Gastrocnemius medialis (tissue), 4 donors: ENCODE results near the gene ITGB5. TPM values are rescaled to one million over a fixed set of nuclear protein-coding genes. Genes with fewer than 3 reads are reported as not detected.

Experiments used
- ATAC-seq, 2 donors: fragments of 150-250 bp; one replicate each; pipeline ENCODE4 v1.9.1; 2016
- DNase-seq, 2 donors: peaks; one replicate each; pipeline ENCODE4 v3.0.0-alpha.2; 2019
- H3K27ac ChIP-seq, 4 donors: fragments of 200-600 bp; sonication (generic); 1 replicate in 1 of 4; 2 replicates in 3 of 4; pipeline ENCODE4 v1.5.1; 2016 to 2018; ENCODE audit warnings: mild to moderate bottlenecking in 2 of 4, moderate library complexity in 1 of 4
- H3K27me3 ChIP-seq, 3 donors: fragments of 200-600 bp; sonication (generic) in 2 of 3; 1 replicate in 1 of 3; 2 replicates in 2 of 3; pipeline versions ENCODE4 v1.5.1 to v1.6.0; 2016 to 2019; ENCODE audit warnings: mild to moderate bottlenecking in 1 of 3, moderate library complexity in 1 of 3
- H3K36me3 ChIP-seq, 2 donors: fragments of 200-600 bp; sonication (generic) in 1 of 2; one replicate each; pipeline ENCODE4 v1.5.1; 2017 to 2018
- H3K4me1 ChIP-seq, 2 donors: fragments of 200-600 bp; sonication (generic) in 1 of 2; one replicate each; pipeline ENCODE4 v1.5.1; 2016 to 2017; ENCODE audit warnings: mild to moderate bottlenecking in 2 of 2
- H3K4me3 ChIP-seq, 4 donors: fragments of 200-600 bp; sonication (generic) in 3 of 4; 1 replicate in 1 of 4; 2 replicates in 3 of 4; pipeline ENCODE4 v1.5.1; 2016 to 2019; ENCODE audit warnings: mild to moderate bottlenecking in 2 of 4
- H3K9me3 ChIP-seq, 3 donors: fragments of 200-600 bp; sonication (generic) in 2 of 3; 1 replicate in 1 of 3; 2 replicates in 2 of 3; pipeline ENCODE4 v1.5.1; 2016 to 2019
- POLR2A ChIP-seq, 2 donors: fragments of 450-650 bp; IDR thresholded peaks; one replicate each; pipeline ENCODE4 v1.6.1; 2017; ENCODE audit warnings: antibody characterized with exemption in 2 of 2, mild to moderate bottlenecking in 2 of 2, moderate library complexity in 2 of 2
- in situ Hi-C, 4 donors: fragments of 200-750 bp; cut with MboI; loops; one replicate each; pipeline versions ENCODE4 v1.15.0 to v1.8.0; 2017; ENCODE audit warnings: low sequenced_read_pairs in 4 of 4
- intact Hi-C: fragments of 100-400 bp; cut with DNase I; formaldehyde crosslinking; loops from one replicate; pipeline ENCODE4 v1.15.1; 2023; ENCODE audit warnings: low total_unique reads
- total RNA-seq, 4 donors: library from RNA; depleted of rRNA; stranded (reverse); fragments of >200 nt; gene quantifications; one replicate each; pipeline versions ENCODE4 v1.1.0 to v1.2.3, GENCODE V29; 2016
- TF ChIP-seq, protein P1 (sequence below), 5 experiments: fragments of 450-650 bp in 3 of 5; fragments of 200-600 bp in 2 of 5; sonication (generic) in 2 of 5; IDR thresholded peaks in 4 of 5; conservative IDR thresholded peaks in 1 of 5; 1 replicate in 4 of 5; 2 replicates in 1 of 5; pipeline ENCODE4 v1.5.1; 2016 to 2019; ENCODE audit warnings: antibody characterized with exemption in 5 of 5, mild to moderate bottlenecking in 3 of 5, moderate library complexity in 3 of 5

Gene ITGB5
- total RNA-seq, 4 donors from 2014 or later = 35.2 to 101 (median 71.3) TPM

DNA sequence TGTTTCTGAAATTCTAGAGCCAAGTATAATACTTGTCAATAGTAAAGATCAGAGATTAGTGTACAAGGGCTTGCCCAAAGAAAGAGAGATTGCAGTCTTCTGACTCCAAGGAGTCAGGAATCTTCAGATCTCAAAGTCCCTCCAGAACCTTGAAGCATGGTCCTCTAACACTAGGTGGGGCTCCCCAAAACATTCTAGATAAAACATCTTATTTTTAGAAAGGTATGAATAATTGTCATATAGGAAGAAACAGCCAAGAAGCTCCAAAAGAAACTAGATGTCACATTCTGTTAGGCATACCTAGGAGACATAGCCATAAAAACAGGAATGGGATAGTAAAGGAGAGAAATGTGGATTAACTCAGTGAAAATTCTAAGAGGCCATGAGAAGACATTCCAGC is 36.7 kb upstream of the ITGB5 start:
- intact Hi-C loops (no loop called here), in situ Hi-C loops (loop anchor here in 2 of 4 donors (10.0 to 25.0 kb wide), 3 partner anchors 241 to 511 kb away; no protein-coding TSS in a partner anchor)
- DNase-seq (no peak), ATAC-seq (no peak)
- Histone ChIP-seq H3K4me1 (no peaks in the 10 kb centered on the region), H3K27ac (no peak overlapping the region), H3K9me3 (no peaks in the 10 kb centered on the region), H3K4me3 (no peak overlapping the region), H3K36me3 (no peaks in the 10 kb centered on the region), H3K27me3 (no peaks in the 10 kb centered on the region)
- TF ChIP-seq, protein P1, sequence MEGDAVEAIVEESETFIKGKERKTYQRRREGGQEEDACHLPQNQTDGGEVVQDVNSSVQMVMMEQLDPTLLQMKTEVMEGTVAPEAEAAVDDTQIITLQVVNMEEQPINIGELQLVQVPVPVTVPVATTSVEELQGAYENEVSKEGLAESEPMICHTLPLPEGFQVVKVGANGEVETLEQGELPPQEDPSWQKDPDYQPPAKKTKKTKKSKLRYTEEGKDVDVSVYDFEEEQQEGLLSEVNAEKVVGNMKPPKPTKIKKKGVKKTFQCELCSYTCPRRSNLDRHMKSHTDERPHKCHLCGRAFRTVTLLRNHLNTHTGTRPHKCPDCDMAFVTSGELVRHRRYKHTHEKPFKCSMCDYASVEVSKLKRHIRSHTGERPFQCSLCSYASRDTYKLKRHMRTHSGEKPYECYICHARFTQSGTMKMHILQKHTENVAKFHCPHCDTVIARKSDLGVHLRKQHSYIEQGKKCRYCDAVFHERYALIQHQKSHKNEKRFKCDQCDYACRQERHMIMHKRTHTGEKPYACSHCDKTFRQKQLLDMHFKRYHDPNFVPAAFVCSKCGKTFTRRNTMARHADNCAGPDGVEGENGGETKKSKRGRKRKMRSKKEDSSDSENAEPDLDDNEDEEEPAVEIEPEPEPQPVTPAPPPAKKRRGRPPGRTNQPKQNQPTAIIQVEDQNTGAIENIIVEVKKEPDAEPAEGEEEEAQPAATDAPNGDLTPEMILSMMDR (IDR thresholded peaks at IDR 0.05 in 4 of 5, conservative IDR thresholded peaks at IDR 0.05 in 1 of 5) = no peak
- TF ChIP-seq POLR2A (IDR thresholded peaks at IDR 0.05) = no peak

DNA sequence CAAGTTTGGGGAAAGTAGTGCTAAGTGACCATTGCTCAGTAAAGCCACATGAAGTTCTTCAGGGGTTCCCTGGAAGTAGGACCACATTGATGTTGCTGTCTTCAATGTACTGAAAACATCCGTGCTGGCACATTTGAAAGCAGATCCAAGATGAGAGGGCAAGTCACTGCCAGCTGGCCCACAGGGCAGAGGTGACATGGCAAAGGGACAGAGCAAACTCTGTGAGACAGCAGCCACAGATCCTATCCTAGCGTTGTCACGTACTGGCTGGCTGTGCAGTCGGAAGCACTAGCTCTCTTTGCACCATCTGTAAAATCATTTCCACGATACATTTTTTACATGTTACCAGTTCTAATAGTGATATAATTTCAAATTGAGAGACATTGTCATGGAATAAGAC is 33.6 kb upstream of the ITGB5 start:
- Histone ChIP-seq H3K27me3 (no peaks in the 10 kb centered on the region), H3K9me3 (no peaks in the 10 kb centered on the region), H3K27ac (no peak overlapping the region), H3K4me3 (no peak overlapping the region), H3K4me1 (no peaks in the 10 kb centered on the region), H3K36me3 (no peaks in the 10 kb centered on the region)
- intact Hi-C loops (no loop called here), in situ Hi-C loops (loop anchor here in 2 of 4 donors (10.0 to 25.0 kb wide), 3 partner anchors 244 to 514 kb away; no protein-coding TSS in a partner anchor)
- TF ChIP-seq, protein P1 (IDR thresholded peaks at IDR 0.05 in 4 of 5, conservative IDR thresholded peaks at IDR 0.05 in 1 of 5) = no peak
- no peak for TF ChIP-seq POLR2A (IDR thresholded peaks at IDR 0.05)
- peak; percentile 89 to 93 for ATAC-seq
- DNase-seq = peak; percentile 31 to 52

DNA sequence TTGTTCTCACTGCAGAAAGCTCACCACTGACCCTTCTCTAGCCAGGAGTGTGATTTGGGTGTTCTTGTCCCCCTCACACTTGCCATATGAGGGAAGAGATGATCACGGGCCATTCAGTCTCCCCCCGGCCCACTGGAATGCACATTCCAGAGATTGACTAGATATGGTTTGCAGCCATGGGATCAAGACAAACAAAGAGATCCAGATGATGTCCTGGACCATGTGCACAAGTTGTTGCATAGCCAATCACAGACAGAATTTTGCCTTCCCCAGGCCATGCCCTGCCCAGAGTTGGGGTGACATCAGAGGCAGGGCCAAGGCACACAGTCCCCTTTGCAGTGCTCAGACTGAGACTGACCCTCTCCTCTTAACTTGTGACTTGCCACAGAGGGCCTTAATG is 32.6 kb upstream of the ITGB5 start:
- no peak for ATAC-seq
- intact Hi-C loops (no loop called here), in situ Hi-C loops (loop anchor here in 2 of 4 donors (10.0 to 25.0 kb wide), 3 partner anchors 245 to 515 kb away; no protein-coding TSS in a partner anchor)
- no peaks in the 10 kb centered on the region for H3K36me3 ChIP-seq
- TF ChIP-seq, protein P1 (IDR thresholded peaks at IDR 0.05 in 4 of 5, conservative IDR thresholded peaks at IDR 0.05 in 1 of 5) = no peak
- TF ChIP-seq POLR2A (IDR thresholded peaks at IDR 0.05) = no peak
- no peaks in the 10 kb centered on the region for H3K9me3 ChIP-seq
- H3K4me1 ChIP-seq = no peaks in the 10 kb centered on the region
- H3K27me3 ChIP-seq = no peaks in the 10 kb centered on the region
- no peak overlapping the region for H3K27ac ChIP-seq
- H3K4me3 ChIP-seq = no peak overlapping the region
- DNase-seq = no peak

DNA sequence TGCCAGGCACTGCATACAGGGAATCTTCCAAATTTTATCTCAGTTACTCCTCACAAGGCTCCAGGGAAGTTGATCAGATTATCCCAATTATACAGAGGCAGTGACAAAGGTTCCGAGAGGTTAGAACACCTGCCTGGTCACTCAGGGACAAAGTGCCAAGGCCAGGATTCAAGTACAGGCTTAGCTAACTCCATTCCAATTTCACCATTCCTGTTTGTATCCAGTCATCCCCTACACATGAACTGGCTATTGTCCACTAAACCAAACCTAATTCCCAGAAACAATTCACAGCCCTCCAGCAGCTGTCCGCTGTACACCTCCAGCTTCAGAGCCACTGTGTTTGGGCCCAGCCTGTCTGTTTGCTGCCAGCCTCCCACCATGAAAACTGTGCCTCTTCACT is 31.4 kb upstream of the ITGB5 start:
- H3K36me3 ChIP-seq = no peaks in the 10 kb centered on the region
- no peak overlapping the region for H3K4me3 ChIP-seq
- TF ChIP-seq, protein P1 (IDR thresholded peaks at IDR 0.05 in 4 of 5, conservative IDR thresholded peaks at IDR 0.05 in 1 of 5) = no peak
- TF ChIP-seq POLR2A (IDR thresholded peaks at IDR 0.05) = no peak
- in situ Hi-C loops = loop anchor here in 1 of 4 donors (25.0 kb wide), 1 partner anchor 331 kb away; no protein-coding TSS in a partner anchor
- no peak overlapping the region for H3K27ac ChIP-seq
- DNase-seq = no peak
- H3K27me3 ChIP-seq = no peaks in the 10 kb centered on the region
- no peaks in the 10 kb centered on the region for H3K4me1 ChIP-seq
- no peak for ATAC-seq
- no peaks in the 10 kb centered on the region for H3K9me3 ChIP-seq
- intact Hi-C loops = no loop called here
